Spleen (tissue), 11 donors: Measurements from ENCODE around the gene ZNF831. TPM values are rescaled to one million over a fixed set of nuclear protein-coding genes. Genes with fewer than 3 reads are reported as not detected.
A peak's percentile ranks its signal among the peaks of the same experiment; 100 is the strongest.

Source experiments
- DNase-seq: peaks from one replicate; pipeline ENCODE4 v3.0.0-alpha.2; 2020
- H3K27ac ChIP-seq, 8 donors: fragments of 200-600 bp; sonication (generic) in 7 of 8; 1 replicate in 4 of 8; 2 replicates in 4 of 8; pipeline versions ENCODE4 v1.5.0 to v1.8.0; 2016 to 2021; ENCODE audit warnings: inconsistent platforms in 4 of 8, mild to moderate bottlenecking in 4 of 8, moderate library complexity in 1 of 8
- H3K27me3 ChIP-seq, 7 donors: fragments of 200-600 bp; sonication (generic) in 6 of 7; replicated peaks in 1 of 7; 1 replicate in 4 of 7; 2 replicates in 3 of 7; pipeline versions ENCODE4 v1.5.0 to v1.8.0; 2016 to 2021; ENCODE audit warnings: inconsistent platforms in 3 of 7, mild to moderate bottlenecking in 1 of 7
- H3K36me3 ChIP-seq, 6 donors: fragments of 200-600 bp; sonication (generic) in 5 of 6; 1 replicate in 4 of 6; 2 replicates in 2 of 6; pipeline versions ENCODE4 v1.5.0 to v1.8.0; 2016 to 2021; ENCODE audit warnings: inconsistent platforms in 2 of 6
- H3K4me1 ChIP-seq, 6 donors: fragments of 200-600 bp; sonication (generic) in 5 of 6; 1 replicate in 3 of 6; 2 replicates in 3 of 6; pipeline versions ENCODE4 v1.5.0 to v1.8.0; 2016 to 2021; ENCODE audit warnings: inconsistent platforms in 3 of 6
- H3K4me3 ChIP-seq, 8 donors: fragments of 200-600 bp; sonication (generic) in 7 of 8; 1 replicate in 4 of 8; 2 replicates in 4 of 8; pipeline versions ENCODE4 v1.5.0 to v1.8.0; 2016 to 2021; ENCODE audit warnings: inconsistent platforms in 4 of 8, mild to moderate bottlenecking in 4 of 8, moderate library complexity in 2 of 8
- H3K9me3 ChIP-seq, 8 donors: fragments of 200-600 bp; sonication (generic) in 7 of 8; 1 replicate in 4 of 8; 2 replicates in 4 of 8; pipeline versions ENCODE4 v1.5.0 to v1.8.0; 2016 to 2021; ENCODE audit warnings: inconsistent platforms in 4 of 8
- POLR2A ChIP-seq, 3 donors: fragments of 450-650 bp; IDR thresholded peaks; one replicate each; pipeline ENCODE4 v1.5.1; 2017; ENCODE audit warnings: antibody characterized with exemption in 3 of 3, mild to moderate bottlenecking in 1 of 3
- POLR2AphosphoS5 ChIP-seq, 3 donors: sonication (generic); formaldehyde crosslinking; IDR thresholded peaks; one replicate each; pipeline ENCODE4 v1.5.1; 2017; ENCODE audit warnings: antibody characterized with exemption in 3 of 3
- WGBS, 5 donors: extraction: QIAGEN DNeasy Blood & Tissue Kit in 3 of 5; methylation state at CpG; one replicate each; pipeline versions ENCODE4 v1.1.5 to v1.1.7; 2013 to 2018; 5-methylcytosine and 5-hydroxymethylcytosine counted together
- intact Hi-C: fragments of 100-400 bp; cut with DNase I; formaldehyde crosslinking; loops from one replicate; pipeline ENCODE4 v1.15.0; 2023; ENCODE audit warnings: low total_unique reads
- polyA plus RNA-seq, 3 donors: library from polyadenylated mRNA; stranded (reverse); fragments of 200-250 nt; gene quantifications; one replicate each; pipeline ENCODE4 v1.2.1, GENCODE V29; 2013
- total RNA-seq, 7 donors: library from RNA; depleted of rRNA in 3 of 7; stranded (reverse); fragments of >200 nt in 3 of 7; fragmentation: NEBNext Ultra II Directional in 4 of 7; extraction: Animal tissue kit (Norgen Biotek cat#: 25700) in 4 of 7; gene quantifications; one replicate each; pipeline versions ENCODE4 v1.1.0 to v1.2.1, GENCODE V29; 2016 to 2021
- TF ChIP-seq, protein P1 (sequence below), 11 experiments: fragments of 200-600 bp in 7 of 11; fragments of 450-650 bp in 4 of 11; sonication (generic) in 4 of 11; IDR thresholded peaks in 8 of 11; conservative IDR thresholded peaks in 3 of 11; 1 replicate in 7 of 11; 2 replicates in 4 of 11; pipeline versions ENCODE4 v1.4.0 to v1.8.0; 2016 to 2021; ENCODE audit warnings: antibody characterized with exemption in 11 of 11, inconsistent platforms in 4 of 11, mild to moderate bottlenecking in 1 of 11
- donor health status: healthy with polysubstance abuse.
- donor health status: DM: no; HTN: no; CAD: no; lungs with moderate emphysema.
- donor health status: DM: no; HTN: no; CAD: no.
- donor health status: Bipolar disorder and iron deficiency.
- donor health status: healthy.
- donor health status: DM: no; HTN: no; CAD: no.
- donor health status: DM: yes; HTN: yes; CAD: no.

ZNF831 gene
- total and polyA plus RNA-seq, 10 donors: 1.2 to 29.2 (median 10.3) TPM

DNA sequence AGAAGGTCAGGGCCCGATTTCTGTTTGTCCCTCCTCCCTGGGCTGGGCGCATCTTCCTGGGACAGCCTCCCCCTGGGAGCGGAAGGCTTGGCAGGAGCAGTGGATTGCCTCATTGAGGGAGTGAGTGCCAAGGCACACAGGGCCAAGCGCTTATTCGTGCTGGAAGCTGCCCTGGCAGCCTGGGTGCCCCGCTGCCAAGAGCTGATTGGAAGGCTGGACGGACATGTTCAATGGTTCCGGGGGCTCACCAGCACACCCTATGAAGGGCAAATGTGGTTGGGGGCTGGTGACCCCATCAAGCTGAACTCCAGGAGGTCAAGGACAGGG lies 10.3 kb upstream of the ZNF831 start:
- H3K27me3 ChIP-seq: peaks cover 0 to 5% (median 0%) of the 10 kb centered on the region in 7 donors
- WGBS, 5 donors: 78 to 93% (median 79%) methylated on average over 6 to 8 of the region's 8 CpGs
- H3K36me3 ChIP-seq: no peaks in the 10 kb centered on the region
- DNase-seq: no peak
- H3K9me3 ChIP-seq: no peaks in the 10 kb centered on the region
- H3K4me1 ChIP-seq: peaks cover 7 to 71% (median 37%) of the 10 kb centered on the region in 6 donors
- peak overlapping the region in 1 of 8 donors; percentile 89 for H3K27ac ChIP-seq
- TF ChIP-seq POLR2AphosphoS5 (IDR thresholded peaks at IDR 0.05): peak in 2 of 3 donors; percentile 44 to 63
- no peak for TF ChIP-seq POLR2A (IDR thresholded peaks at IDR 0.05)
- intact Hi-C loops: no loop called here
- no peak overlapping the region for H3K4me3 ChIP-seq

DNA sequence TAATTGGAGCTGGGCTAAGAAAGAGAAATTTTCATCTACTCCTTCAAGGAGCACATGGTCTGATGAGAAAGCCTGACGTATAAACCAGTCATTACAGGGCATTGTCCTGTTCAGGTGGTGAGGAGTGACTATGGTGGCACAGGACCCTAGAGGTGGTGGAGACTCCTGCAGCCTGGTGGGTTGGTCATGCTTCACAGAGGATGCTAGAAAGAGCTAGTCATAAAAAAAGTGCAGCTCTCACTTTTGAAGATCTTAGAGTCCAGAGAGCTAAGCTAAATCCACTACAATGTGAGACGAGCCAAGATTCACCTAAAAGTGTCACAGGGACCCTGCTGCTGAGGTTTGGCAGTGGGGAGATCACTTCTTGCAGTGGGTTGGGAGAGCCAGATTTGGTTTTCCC lies 9.8 kb upstream of the ZNF831 start:
- no peak for DNase-seq
- Histone ChIP-seq H3K4me1 (peaks cover 7 to 73% (median 36%) of the 10 kb centered on the region in 6 donors), H3K27me3 (peaks cover 0 to 5% (median 0%) of the 10 kb centered on the region in 7 donors), H3K36me3 (no peaks in the 10 kb centered on the region), H3K9me3 (no peaks in the 10 kb centered on the region), H3K4me3 (no peak overlapping the region), H3K27ac (no peak overlapping the region)
- WGBS, 5 donors: 82 to 91% (median 88%) methylated on average over 2 of the region's 2 CpGs
- TF ChIP-seq, protein P1, sequence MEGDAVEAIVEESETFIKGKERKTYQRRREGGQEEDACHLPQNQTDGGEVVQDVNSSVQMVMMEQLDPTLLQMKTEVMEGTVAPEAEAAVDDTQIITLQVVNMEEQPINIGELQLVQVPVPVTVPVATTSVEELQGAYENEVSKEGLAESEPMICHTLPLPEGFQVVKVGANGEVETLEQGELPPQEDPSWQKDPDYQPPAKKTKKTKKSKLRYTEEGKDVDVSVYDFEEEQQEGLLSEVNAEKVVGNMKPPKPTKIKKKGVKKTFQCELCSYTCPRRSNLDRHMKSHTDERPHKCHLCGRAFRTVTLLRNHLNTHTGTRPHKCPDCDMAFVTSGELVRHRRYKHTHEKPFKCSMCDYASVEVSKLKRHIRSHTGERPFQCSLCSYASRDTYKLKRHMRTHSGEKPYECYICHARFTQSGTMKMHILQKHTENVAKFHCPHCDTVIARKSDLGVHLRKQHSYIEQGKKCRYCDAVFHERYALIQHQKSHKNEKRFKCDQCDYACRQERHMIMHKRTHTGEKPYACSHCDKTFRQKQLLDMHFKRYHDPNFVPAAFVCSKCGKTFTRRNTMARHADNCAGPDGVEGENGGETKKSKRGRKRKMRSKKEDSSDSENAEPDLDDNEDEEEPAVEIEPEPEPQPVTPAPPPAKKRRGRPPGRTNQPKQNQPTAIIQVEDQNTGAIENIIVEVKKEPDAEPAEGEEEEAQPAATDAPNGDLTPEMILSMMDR (IDR thresholded peaks at IDR 0.05 in 8 of 11, conservative IDR thresholded peaks at IDR 0.05 in 3 of 11): no peak
- TF ChIP-seq POLR2A (IDR thresholded peaks at IDR 0.05) (no peak), POLR2AphosphoS5 (IDR thresholded peaks at IDR 0.05) (no peak)
- intact Hi-C loops: no loop called here

DNA sequence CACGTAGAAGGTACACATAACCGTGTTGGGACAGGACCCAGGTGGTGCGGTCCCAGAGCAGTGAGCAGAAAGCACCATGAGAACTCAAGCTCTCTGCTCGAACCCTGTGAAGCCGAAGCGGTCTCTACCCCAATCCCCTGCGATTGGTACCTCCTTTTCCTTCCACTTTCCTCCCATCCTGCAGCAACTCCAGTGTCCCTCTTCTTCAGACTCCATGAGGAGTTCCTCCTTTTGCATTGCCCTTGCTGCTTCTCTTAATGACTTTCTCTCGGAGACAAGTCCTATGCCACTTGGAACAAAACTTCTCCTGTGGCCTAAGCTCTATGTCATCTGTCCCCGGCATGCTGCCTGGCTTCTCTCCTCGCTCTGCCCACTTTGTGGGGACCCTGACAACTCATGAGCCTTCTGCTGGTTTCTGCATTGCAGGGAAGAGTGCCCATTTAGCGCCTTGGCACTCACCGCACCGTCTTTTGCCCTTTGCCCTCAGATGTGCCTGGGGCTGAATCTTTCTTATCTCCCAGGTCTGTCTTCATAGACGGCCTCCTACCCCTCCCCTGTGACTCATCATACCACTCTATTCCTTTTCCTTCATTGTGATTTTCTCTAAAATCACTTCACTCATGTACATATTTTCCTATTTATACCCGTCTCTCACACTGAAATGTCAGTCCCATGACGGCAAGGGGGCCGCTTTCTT lies 9.2 kb upstream of the ZNF831 start:
- Histone ChIP-seq H3K27ac (no peak overlapping the region), H3K4me1 (peaks cover 3 to 73% (median 35%) of the 10 kb centered on the region in 6 donors), H3K4me3 (no peak overlapping the region), H3K27me3 (peaks cover 0 to 4% (median 0%) of the 10 kb centered on the region in 7 donors), H3K36me3 (no peaks in the 10 kb centered on the region), H3K9me3 (no peaks in the 10 kb centered on the region)
- no peak for DNase-seq
- intact Hi-C loops: no loop called here
- TF ChIP-seq, protein P1 (IDR thresholded peaks at IDR 0.05 in 8 of 11, conservative IDR thresholded peaks at IDR 0.05 in 3 of 11): no peak
- TF ChIP-seq POLR2AphosphoS5 (IDR thresholded peaks at IDR 0.05) (no peak), POLR2A (IDR thresholded peaks at IDR 0.05) (no peak)
- WGBS, 5 donors: 87 to 92% (median 89%) methylated on average over 17 of the region's 17 CpGs

DNA sequence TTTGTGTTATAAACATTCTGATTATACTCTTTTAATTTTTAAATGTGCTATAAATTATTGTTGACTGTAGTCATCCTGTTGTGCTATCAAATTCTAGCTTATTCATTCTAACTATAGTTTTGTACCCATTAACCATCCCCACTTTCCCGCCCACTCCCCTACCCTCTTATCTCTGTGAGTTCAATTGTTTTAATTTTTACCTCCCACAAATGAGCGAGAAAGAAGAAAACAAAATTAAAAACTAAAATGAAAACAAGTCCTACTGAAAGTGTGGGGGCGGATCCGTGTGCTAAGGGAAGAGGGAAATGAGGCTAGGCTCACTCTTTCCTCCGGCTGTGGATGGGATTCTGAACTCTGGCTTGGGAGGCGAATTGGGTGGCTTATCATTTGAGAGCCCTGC lies 6.6 kb upstream of the ZNF831 start:
- Histone ChIP-seq H3K36me3 (no peaks in the 10 kb centered on the region), H3K4me3 (no peak overlapping the region), H3K9me3 (no peaks in the 10 kb centered on the region), H3K27ac (no peak overlapping the region), H3K27me3 (peaks cover 0 to 8% (median 0%) of the 10 kb centered on the region in 7 donors), H3K4me1 (peaks cover 0 to 73% (median 33%) of the 10 kb centered on the region in 6 donors)
- 79 to 88% (median 87%) methylated on average over 6 of the region's 6 CpGs for WGBS, 5 donors
- intact Hi-C loops: no loop called here
- TF ChIP-seq, protein P1 (IDR thresholded peaks at IDR 0.05 in 8 of 11, conservative IDR thresholded peaks at IDR 0.05 in 3 of 11): no peak
- TF ChIP-seq POLR2A (IDR thresholded peaks at IDR 0.05): no peak
- no peak for TF ChIP-seq POLR2AphosphoS5 (IDR thresholded peaks at IDR 0.05)
- no peak for DNase-seq
